NB4 (cell line): Measurements from ENCODE around the gene MRPL54.

Source experiments
- DNase-seq: peaks from one replicate; pipeline ENCODE4 v3.0.0; 2010; ENCODE audit warnings: low read depth
- H3K4me3 ChIP-seq: one replicate; pipeline ENCODE4 v1.5.1; 2011; ENCODE audit warnings: mild to moderate bottlenecking, low read depth, low read length, moderate library complexity
- MYC ChIP-seq: IDR thresholded peaks from 2 replicates; pipeline ENCODE4 v1.6.1; 2011; ENCODE audit warnings: low read depth, low read length
- POLR2A ChIP-seq: IDR thresholded peaks from 2 replicates; pipeline ENCODE4 v1.6.1; 2011; ENCODE audit warnings: mild to moderate bottlenecking; ENCODE audit not compliant: insufficient read length; ENCODE audit errors: extremely low read depth
- TF ChIP-seq, protein P1 (sequence below): IDR thresholded peaks from 2 replicates; pipeline ENCODE4 v1.6.1; 2011; ENCODE audit warnings: low read depth, low read length
- TF ChIP-seq, protein P2 (sequence below): IDR thresholded peaks from one replicate; pipeline ENCODE4 v1.5.1; 2012; ENCODE audit warnings: low read depth, low read length

Gene MRPL54

DNA sequence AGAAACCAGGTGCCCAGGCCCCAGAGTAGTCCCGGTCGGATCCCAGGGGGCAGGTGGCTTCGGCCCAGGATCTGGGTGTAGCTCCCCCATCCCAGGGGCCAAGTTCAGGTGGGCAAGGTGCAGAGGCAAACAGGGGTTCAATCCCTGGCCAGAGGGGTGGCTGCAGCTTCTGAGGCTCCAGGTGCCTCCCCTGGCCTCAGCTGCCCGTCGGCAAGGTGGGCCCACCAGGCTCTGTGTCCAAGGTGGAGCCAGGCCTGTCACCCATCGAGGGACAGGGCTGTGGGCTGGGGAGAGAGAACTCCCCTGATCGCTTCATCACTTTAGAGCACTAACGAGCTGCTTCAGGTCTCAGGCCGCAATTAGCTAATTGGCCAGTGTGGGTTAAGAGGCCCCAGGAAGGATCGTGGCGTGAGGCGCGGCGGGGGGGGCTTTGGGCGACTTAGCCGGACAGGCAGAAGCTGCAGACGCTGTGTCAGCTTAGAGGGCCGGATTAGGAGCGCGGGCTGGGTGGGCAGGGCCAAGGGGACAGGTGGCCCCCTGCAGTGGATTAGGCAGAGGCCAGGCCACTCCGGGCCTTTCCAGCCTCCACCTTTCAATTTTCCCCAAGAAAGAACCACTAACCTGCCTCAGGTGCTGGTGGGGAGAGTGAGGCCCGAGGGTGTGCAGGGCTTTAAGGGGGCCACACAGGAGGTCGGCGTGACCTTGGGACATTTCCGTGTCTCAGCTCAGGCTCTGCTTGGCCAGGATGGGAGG, 12.3 kb downstream of the MRPL54 start:
- TF ChIP-seq POLR2A, result no peak
- TF ChIP-seq, protein P1, sequence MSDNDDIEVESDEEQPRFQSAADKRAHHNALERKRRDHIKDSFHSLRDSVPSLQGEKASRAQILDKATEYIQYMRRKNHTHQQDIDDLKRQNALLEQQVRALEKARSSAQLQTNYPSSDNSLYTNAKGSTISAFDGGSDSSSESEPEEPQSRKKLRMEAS, result no peak
- TF ChIP-seq, protein P2, sequence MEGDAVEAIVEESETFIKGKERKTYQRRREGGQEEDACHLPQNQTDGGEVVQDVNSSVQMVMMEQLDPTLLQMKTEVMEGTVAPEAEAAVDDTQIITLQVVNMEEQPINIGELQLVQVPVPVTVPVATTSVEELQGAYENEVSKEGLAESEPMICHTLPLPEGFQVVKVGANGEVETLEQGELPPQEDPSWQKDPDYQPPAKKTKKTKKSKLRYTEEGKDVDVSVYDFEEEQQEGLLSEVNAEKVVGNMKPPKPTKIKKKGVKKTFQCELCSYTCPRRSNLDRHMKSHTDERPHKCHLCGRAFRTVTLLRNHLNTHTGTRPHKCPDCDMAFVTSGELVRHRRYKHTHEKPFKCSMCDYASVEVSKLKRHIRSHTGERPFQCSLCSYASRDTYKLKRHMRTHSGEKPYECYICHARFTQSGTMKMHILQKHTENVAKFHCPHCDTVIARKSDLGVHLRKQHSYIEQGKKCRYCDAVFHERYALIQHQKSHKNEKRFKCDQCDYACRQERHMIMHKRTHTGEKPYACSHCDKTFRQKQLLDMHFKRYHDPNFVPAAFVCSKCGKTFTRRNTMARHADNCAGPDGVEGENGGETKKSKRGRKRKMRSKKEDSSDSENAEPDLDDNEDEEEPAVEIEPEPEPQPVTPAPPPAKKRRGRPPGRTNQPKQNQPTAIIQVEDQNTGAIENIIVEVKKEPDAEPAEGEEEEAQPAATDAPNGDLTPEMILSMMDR, result no peak
- no peak for DNase-seq
- H3K4me3 ChIP-seq, result no peak overlapping the region

DNA sequence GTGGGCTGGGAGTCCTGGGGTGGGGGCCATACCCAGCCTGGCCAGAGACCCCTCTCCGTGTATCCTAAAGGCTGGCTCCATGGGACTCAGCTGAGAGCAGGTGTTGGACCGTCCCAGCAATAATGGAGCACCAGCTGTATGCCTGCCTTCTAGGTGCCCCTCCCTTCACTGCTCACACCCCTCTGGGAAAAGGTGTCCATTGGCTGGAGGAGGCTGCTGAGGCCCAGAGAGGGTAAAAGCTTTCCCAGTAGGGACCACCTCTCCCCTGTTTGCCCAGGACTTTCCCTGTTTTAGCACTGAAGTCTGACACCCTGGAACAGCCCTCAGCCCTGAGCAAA, 12.9 kb downstream of the MRPL54 start:
- no peak for DNase-seq
- TF ChIP-seq POLR2A (no peak), MYC (no peak)
- TF ChIP-seq, protein P1, result no peak
- TF ChIP-seq, protein P2, result no peak
- no peak overlapping the region for H3K4me3 ChIP-seq

DNA sequence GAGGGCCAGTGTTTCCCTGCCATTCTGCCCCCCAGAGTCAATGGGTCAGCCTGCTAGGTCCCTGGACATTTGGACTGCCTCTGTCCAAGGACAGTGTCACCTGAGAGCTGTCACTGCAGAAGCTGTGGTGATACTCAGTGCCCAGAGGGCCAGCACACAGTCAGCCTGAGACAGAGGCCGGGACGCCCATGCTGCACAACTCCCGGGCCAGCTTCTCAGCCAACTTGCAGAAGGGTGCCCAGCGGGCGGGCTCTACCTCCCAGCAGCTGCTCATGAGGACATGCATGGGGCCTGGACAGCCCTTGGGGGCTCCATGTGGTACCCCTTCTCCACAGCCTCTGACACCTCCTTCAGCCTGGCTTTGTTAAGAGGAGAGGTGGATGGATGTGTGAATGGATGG, 13.3 kb downstream of the MRPL54 start:
- DNase-seq, result no peak
- no peak overlapping the region for H3K4me3 ChIP-seq
- TF ChIP-seq POLR2A, result no peak
- TF ChIP-seq MYC, result no peak
- TF ChIP-seq, protein P2, result no peak
- TF ChIP-seq, protein P1, result no peak

DNA sequence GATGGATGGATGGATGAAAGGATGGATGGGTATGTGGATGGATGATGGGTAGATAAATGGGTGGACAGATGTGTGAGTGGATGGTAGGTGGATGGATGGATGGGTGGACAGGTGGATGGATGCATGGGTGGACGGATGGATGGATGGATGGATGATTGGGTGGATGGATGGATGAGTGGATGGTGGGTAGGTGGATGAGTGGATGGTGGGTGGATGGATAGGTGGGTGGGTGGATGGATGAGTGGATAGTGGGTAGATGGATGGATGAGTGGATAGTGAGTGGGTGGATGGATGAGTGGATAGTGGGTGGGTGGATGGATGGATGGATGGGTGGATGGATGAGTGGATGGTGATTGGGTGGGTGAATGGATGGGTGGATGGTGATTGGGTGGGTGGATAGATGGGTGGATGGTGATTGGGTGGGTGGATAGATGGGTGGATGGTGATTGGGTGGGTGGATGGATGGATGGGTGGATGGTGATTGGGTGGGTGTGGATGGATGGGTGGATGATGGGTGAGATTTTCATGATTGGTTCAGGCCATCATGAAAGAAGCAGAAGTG, 14.1 kb downstream of the MRPL54 start:
- TF ChIP-seq MYC (no peak), POLR2A (no peak)
- TF ChIP-seq, protein P2, result no peak
- TF ChIP-seq, protein P1, result no peak
- no peak for DNase-seq
- H3K4me3 ChIP-seq, result no peak overlapping the region

DNA sequence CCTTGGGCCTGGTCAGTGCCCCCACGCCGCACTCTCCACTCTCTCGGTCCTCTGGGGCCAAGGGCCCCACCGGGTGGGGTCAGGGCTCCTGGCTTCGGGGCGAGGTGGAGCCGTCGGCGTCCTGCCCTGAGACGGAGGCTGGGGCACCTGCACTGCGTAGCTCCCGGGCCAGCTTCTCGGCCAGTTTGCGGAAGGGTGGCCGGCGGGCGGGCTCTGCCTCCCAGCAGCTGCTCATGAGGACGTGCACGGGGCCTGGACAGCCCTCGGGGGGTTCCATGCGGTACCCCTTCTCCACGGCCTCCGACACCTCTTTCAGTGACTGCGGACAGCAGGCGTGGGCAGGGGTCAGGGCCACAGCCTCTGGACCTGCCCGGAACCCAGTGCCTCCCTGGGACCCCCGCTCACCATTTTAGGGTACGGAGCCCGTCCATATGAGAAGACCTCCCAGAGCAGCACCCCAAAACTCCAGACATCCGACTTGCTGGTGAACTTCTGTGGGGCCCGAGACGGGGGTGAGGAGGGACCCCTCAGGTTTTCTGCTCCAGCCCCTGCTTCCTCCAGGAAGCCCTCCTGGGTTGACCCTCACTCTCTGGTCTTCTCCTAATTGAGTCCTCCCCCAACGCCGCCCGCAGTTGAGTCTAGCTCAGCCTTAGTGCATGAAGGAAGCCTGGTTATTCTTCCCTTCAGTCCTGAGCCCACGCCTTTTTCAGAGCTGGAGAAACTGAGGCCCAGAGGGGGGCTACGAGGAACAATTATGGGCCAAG, 15.8 kb downstream of the MRPL54 start:
- no peak overlapping the region for H3K4me3 ChIP-seq
- no peak for DNase-seq
- TF ChIP-seq MYC, result no peak
- TF ChIP-seq, protein P1, result no peak
- no peak for TF ChIP-seq POLR2A
- TF ChIP-seq, protein P2, result no peak
